A549 (cell line): ENCODE data around the gene SCUBE1.

Experiments used
- ELK1 ChIP-seq: fragments of 150-350 bp; IDR thresholded peaks from 2 replicates; pipeline ENCODE4 v1.6.1; 2014; ENCODE audit warnings: low read depth, mild to moderate bottlenecking, low read length
- KDM1A ChIP-seq: fragments of 200-600 bp; sonication (generic); IDR thresholded peaks from 2 replicates; pipeline ENCODE4 v1.6.1; 2016; ENCODE audit warnings: low read depth, mild to moderate bottlenecking
- MYC ChIP-seq: IDR thresholded peaks from 2 replicates; pipeline ENCODE4 v1.6.1; 2012; ENCODE audit warnings: mild to moderate bottlenecking, inconsistent platforms, low read length, improper control_type of control experiment, borderline replicate concordance
- POLR2A ChIP-seq: IDR thresholded peaks from 2 replicates; pipeline ENCODE4 v1.6.1; 2012; ENCODE audit warnings: mild to moderate bottlenecking, low read length
- ZFP36 ChIP-seq: fragments of 450-650 bp; IDR thresholded peaks from 2 replicates; pipeline ENCODE4 v1.6.1; 2014; ENCODE audit warnings: borderline replicate concordance; ENCODE audit not compliant: partially characterized antibody
- TF ChIP-seq, protein P1 (sequence below): fragments of >200 bp; sonication (Bioruptor Twin); formaldehyde crosslinking; IDR thresholded peaks from 3 replicates; pipeline ENCODE4 v1.5.1; 2016

- no peak for TF ChIP-seq MYC
- TF ChIP-seq ZFP36: no peak
- TF ChIP-seq POLR2A: no peak
- TF ChIP-seq KDM1A: no peak
- TF ChIP-seq ELK1: no peak
- TF ChIP-seq, protein P1, sequence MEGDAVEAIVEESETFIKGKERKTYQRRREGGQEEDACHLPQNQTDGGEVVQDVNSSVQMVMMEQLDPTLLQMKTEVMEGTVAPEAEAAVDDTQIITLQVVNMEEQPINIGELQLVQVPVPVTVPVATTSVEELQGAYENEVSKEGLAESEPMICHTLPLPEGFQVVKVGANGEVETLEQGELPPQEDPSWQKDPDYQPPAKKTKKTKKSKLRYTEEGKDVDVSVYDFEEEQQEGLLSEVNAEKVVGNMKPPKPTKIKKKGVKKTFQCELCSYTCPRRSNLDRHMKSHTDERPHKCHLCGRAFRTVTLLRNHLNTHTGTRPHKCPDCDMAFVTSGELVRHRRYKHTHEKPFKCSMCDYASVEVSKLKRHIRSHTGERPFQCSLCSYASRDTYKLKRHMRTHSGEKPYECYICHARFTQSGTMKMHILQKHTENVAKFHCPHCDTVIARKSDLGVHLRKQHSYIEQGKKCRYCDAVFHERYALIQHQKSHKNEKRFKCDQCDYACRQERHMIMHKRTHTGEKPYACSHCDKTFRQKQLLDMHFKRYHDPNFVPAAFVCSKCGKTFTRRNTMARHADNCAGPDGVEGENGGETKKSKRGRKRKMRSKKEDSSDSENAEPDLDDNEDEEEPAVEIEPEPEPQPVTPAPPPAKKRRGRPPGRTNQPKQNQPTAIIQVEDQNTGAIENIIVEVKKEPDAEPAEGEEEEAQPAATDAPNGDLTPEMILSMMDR: no peak
Observed at GRCh38 chr22:43269246-43269645, 73.9 kb downstream of the SCUBE1 start.
